Thyroid gland (tissue), 4 donors: ENCODE results near the gene TTYH1.

Experiments used
- POLR2A ChIP-seq, 2 donors: fragments of 450-650 bp; IDR thresholded peaks; one replicate each; pipeline ENCODE4 v1.6.1; 2017; ENCODE audit warnings: antibody characterized with exemption in 2 of 2, mild to moderate bottlenecking in 2 of 2, moderate library complexity in 1 of 2
- TF ChIP-seq, protein P1 (sequence below), 6 experiments: fragments of 200-600 bp in 3 of 6; fragments of 450-650 bp in 3 of 6; sonication (generic) in 3 of 6; IDR thresholded peaks; one replicate each; pipeline ENCODE4 v1.5.1; 2016 to 2019; ENCODE audit warnings: antibody characterized with exemption in 6 of 6, mild to moderate bottlenecking in 2 of 6, inconsistent platforms in 1 of 6, moderate library complexity in 1 of 6

DNA sequence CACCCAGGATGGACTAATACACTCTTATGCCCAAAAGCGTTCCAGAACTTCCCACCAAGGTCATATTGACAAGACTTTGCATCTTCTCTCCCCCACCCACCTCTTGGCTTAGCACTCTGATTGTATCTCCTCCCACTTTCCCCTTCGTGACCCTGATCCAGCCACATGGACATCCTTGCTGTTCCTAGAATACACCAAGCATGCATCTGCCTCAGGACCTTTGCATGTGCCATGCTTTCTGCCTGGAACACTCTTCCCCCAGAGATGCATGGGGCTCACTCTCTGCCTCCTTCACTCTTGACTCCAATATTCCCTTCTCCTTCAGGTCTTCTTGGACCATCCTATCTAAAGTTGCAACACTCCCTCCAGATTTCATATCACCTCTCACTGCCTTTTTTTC, 34.4 kb upstream of the TTYH1 start:
- TF ChIP-seq, protein P1, sequence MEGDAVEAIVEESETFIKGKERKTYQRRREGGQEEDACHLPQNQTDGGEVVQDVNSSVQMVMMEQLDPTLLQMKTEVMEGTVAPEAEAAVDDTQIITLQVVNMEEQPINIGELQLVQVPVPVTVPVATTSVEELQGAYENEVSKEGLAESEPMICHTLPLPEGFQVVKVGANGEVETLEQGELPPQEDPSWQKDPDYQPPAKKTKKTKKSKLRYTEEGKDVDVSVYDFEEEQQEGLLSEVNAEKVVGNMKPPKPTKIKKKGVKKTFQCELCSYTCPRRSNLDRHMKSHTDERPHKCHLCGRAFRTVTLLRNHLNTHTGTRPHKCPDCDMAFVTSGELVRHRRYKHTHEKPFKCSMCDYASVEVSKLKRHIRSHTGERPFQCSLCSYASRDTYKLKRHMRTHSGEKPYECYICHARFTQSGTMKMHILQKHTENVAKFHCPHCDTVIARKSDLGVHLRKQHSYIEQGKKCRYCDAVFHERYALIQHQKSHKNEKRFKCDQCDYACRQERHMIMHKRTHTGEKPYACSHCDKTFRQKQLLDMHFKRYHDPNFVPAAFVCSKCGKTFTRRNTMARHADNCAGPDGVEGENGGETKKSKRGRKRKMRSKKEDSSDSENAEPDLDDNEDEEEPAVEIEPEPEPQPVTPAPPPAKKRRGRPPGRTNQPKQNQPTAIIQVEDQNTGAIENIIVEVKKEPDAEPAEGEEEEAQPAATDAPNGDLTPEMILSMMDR (IDR thresholded peaks at IDR 0.05) = no peak
- TF ChIP-seq POLR2A (IDR thresholded peaks at IDR 0.05) = no peak
